Measurements from ENCODE around the gene LRMDA.

The LRMDA gene

DNA sequence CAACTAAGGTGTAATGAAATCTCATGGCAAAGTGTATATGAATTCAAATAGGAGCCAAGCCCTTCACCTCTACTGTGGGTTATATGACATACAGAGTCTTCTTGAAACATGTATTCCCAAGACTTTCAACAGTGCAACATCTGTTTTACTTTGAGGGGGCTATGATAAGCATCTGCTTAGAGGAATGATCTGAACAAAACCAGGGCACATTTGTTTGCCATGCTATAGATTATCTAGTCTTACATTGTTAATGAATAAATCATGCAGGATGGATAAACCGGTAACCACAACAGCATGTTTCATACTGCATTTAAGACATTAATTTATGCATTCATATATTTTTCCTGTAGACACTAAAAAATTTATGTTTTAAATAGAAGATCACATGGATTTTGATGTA lies 1021.9 kb downstream of the LRMDA start:
- DNase-seq, result no peak
- H3K9ac ChIP-seq (ENCODE audit: low read depth, low read length), result no peak overlapping the region
- no peaks in the 10 kb centered on the region for H3K79me2 ChIP-seq (ENCODE audit: insufficient read depth, low read length)
- ATAC-seq (ENCODE audit: insufficient read depth, low read depth), result no peak
- no peak for TF ChIP-seq EZH2 (IDR thresholded peaks at IDR 0.05; ENCODE audit: borderline replicate concordance, low read depth, low read length, severe bottlenecking)
- TF ChIP-seq, protein P1, sequence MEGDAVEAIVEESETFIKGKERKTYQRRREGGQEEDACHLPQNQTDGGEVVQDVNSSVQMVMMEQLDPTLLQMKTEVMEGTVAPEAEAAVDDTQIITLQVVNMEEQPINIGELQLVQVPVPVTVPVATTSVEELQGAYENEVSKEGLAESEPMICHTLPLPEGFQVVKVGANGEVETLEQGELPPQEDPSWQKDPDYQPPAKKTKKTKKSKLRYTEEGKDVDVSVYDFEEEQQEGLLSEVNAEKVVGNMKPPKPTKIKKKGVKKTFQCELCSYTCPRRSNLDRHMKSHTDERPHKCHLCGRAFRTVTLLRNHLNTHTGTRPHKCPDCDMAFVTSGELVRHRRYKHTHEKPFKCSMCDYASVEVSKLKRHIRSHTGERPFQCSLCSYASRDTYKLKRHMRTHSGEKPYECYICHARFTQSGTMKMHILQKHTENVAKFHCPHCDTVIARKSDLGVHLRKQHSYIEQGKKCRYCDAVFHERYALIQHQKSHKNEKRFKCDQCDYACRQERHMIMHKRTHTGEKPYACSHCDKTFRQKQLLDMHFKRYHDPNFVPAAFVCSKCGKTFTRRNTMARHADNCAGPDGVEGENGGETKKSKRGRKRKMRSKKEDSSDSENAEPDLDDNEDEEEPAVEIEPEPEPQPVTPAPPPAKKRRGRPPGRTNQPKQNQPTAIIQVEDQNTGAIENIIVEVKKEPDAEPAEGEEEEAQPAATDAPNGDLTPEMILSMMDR (IDR thresholded peaks at IDR 0.05; ENCODE audit: borderline replicate concordance, extremely low read depth, low read length, poor library complexity, severe bottlenecking), result no peak
- H2AFZ ChIP-seq (ENCODE audit: low read depth, low read length), result no peak overlapping the region
- no peaks in the 10 kb centered on the region for H4K20me1 ChIP-seq (ENCODE audit: insufficient read depth, low read length)
- no peak overlapping the region for H3K27ac ChIP-seq (ENCODE audit: low read length)
- H3K4me2 ChIP-seq (ENCODE audit: insufficient read depth, low read length), result no peak overlapping the region
- no peaks in the 10 kb centered on the region for H3K27me3 ChIP-seq (ENCODE audit: insufficient read depth, low read length, poor library complexity)
- no peaks in the 10 kb centered on the region for H3K36me3 ChIP-seq (ENCODE audit: insufficient read depth, low read length)
- H3K4me3 ChIP-seq (ENCODE audit: low read depth in 1 of 2, low read length in 2 of 2), result no peak overlapping the region
- no peaks in the 10 kb centered on the region for H3K9me3 ChIP-seq (ENCODE audit: insufficient read depth, low read length, severe bottlenecking)
- no peaks in the 10 kb centered on the region for H3K4me1 ChIP-seq (ENCODE audit: insufficient read depth, low read length)

DNA sequence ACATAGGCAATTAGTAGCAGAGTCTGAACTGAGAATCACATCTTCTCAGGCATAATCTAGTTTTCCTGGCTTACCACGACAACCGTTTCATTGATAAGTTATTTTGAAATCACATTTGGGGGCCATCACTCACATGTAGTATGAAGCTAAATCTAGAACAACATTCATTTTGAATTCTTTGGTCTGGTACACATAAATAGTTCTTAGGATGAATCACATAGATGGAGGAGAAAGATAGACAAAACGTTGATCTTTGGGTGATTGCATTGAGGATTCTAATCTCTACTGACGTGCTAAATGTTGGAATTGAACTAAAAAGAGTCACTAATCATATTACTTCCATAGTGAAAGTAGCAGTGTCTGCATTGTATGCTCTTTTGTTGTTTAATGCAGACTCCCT lies 1022.6 kb downstream of the LRMDA start:
- Histone ChIP-seq H3K36me3 (ENCODE audit: insufficient read depth, low read length) (no peaks in the 10 kb centered on the region), H3K9ac (ENCODE audit: low read depth, low read length) (no peak overlapping the region), H3K27ac (ENCODE audit: low read length) (no peak overlapping the region), H3K4me2 (ENCODE audit: insufficient read depth, low read length) (no peak overlapping the region), H3K4me3 (ENCODE audit: low read depth in 1 of 2, low read length in 2 of 2) (no peak overlapping the region), H3K79me2 (ENCODE audit: insufficient read depth, low read length) (no peaks in the 10 kb centered on the region), H3K27me3 (ENCODE audit: insufficient read depth, low read length, poor library complexity) (no peaks in the 10 kb centered on the region), H2AFZ (ENCODE audit: low read depth, low read length) (no peak overlapping the region), H3K9me3 (ENCODE audit: insufficient read depth, low read length, severe bottlenecking) (no peaks in the 10 kb centered on the region), H3K4me1 (ENCODE audit: insufficient read depth, low read length) (no peaks in the 10 kb centered on the region), H4K20me1 (ENCODE audit: insufficient read depth, low read length) (no peaks in the 10 kb centered on the region)
- ATAC-seq (ENCODE audit: insufficient read depth, low read depth) (no peak), DNase-seq (no peak)
- TF ChIP-seq, protein P1 (IDR thresholded peaks at IDR 0.05; ENCODE audit: borderline replicate concordance, extremely low read depth, low read length, poor library complexity, severe bottlenecking), result no peak
- TF ChIP-seq EZH2 (IDR thresholded peaks at IDR 0.05; ENCODE audit: borderline replicate concordance, low read depth, low read length, severe bottlenecking), result no peak

DNA sequence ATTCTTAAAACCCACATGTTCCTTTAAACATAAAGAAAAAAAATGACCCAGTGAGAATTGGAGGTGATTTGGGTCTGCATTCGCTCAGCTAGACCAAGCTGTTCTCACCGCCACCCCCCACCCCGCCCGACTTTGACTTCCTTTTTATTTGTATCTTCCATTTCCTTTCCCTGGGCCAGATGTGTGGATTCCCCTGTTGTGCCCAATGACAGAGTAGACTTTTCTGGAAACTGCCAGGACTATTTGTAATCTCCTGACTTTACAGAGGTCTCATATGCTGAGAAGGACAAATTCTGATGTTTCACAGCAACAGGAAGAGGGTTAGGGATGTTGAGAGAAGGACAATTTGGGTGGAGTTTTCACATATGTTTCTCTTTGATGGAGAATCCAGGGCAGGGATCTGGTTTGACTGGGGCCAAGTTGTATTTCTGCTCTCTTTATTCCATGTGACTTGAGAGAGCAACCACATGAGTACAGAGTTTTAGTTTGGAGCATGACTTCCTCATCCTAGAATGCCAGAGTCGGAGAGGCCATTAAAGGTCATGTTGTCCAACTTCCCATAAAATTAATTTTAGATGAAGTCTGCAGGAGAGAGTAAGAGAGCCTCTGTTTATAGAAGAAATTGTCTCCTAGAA lies 1023.2 kb downstream of the LRMDA start:
- Histone ChIP-seq H4K20me1 (ENCODE audit: insufficient read depth, low read length) (no peaks in the 10 kb centered on the region), H3K36me3 (ENCODE audit: insufficient read depth, low read length) (no peaks in the 10 kb centered on the region), H3K4me3 (ENCODE audit: low read depth in 1 of 2, low read length in 2 of 2) (no peak overlapping the region), H3K27ac (ENCODE audit: low read length) (no peak overlapping the region), H3K4me2 (ENCODE audit: insufficient read depth, low read length) (no peak overlapping the region), H3K27me3 (ENCODE audit: insufficient read depth, low read length, poor library complexity) (no peaks in the 10 kb centered on the region), H3K9ac (ENCODE audit: low read depth, low read length) (no peak overlapping the region), H2AFZ (ENCODE audit: low read depth, low read length) (no peak overlapping the region), H3K79me2 (ENCODE audit: insufficient read depth, low read length) (no peaks in the 10 kb centered on the region), H3K9me3 (ENCODE audit: insufficient read depth, low read length, severe bottlenecking) (no peaks in the 10 kb centered on the region), H3K4me1 (ENCODE audit: insufficient read depth, low read length) (no peaks in the 10 kb centered on the region)
- DNase-seq (no peak), ATAC-seq (ENCODE audit: insufficient read depth, low read depth) (no peak)
- TF ChIP-seq EZH2 (IDR thresholded peaks at IDR 0.05; ENCODE audit: borderline replicate concordance, low read depth, low read length, severe bottlenecking), result no peak
- TF ChIP-seq, protein P1 (IDR thresholded peaks at IDR 0.05; ENCODE audit: borderline replicate concordance, extremely low read depth, low read length, poor library complexity, severe bottlenecking), result no peak

Measured in DND-41 (cell line).